Memory B cell (primary cell): ENCODE measurements around the gene SETDB1.
"Not testable (repeated sequence)": the region's sequence is repeated elsewhere in the genome, so short reads cannot be mapped to it uniquely, and the experiment has no call there.

ENCODE experiments used
- ATAC-seq: fragments of 150-1000 bp; cut with Tn5 transposase; 2 replicates; pipeline ENCODE4 v1.10.0; 2021; ENCODE audit warnings: low read depth, mild to moderate bottlenecking, moderate library complexity
- DNase-seq, 2 donors: peaks; one replicate each; pipeline ENCODE4 v3.0.0; 2022; ENCODE audit warnings: low spot score in 2 of 2
- H3K27ac Mint-ChIP-seq: one replicate; pipeline ENCODE4 v1.8.0; 2022; ENCODE audit warnings: mild to moderate bottlenecking, moderate library complexity, mixed read lengths
- H3K27me3 Mint-ChIP-seq: one replicate; pipeline ENCODE4 v1.8.0; 2022; ENCODE audit warnings: mixed read lengths
- H3K36me3 Mint-ChIP-seq: one replicate; pipeline ENCODE4 v1.8.0; 2022; ENCODE audit warnings: mild to moderate bottlenecking, mixed read lengths
- H3K4me1 Mint-ChIP-seq: one replicate; pipeline ENCODE4 v1.8.0; 2022; ENCODE audit warnings: mixed read lengths
- H3K4me3 Mint-ChIP-seq: one replicate; pipeline ENCODE4 v1.8.0; 2022; ENCODE audit warnings: mild to moderate bottlenecking, moderate library complexity, mixed read lengths
- H3K9me3 Mint-ChIP-seq: one replicate; pipeline ENCODE4 v1.8.0; 2022; ENCODE audit warnings: mixed read lengths

SETDB1 gene

DNA sequence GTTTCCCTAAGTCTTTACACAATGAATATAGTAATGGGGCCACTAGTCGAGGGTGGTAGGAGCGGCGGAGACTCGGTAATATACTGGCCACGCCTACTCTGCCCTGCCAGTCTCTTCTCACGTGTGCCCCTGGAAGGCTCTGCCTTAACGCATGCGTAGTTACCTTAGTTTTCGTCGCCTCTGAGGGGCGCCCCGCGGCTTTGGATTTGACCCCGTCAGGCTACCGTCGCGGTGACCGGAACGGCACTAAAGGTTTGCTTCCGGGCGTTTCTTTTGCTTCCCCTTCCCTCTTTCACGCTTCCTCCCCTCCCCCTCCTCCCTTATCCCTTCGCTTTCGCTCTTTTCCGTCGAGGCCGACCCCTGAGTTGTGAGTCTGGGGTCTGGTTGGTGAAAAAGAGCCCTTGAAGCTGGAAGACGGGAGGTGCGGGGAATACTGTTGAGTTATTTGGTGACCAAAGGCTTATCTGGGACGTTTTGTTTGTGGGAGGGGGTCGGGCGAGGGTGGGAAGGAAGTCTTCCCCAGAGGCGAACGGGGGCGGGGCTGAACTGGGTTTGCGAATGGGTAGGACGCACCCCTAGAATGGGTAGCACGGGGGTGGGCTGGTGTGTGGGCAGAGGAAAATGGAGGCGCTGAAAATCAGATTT is at the start of gene SETDB1:
Gene SETDB1 (plus strand): TSS at position 267 of the 645 bp plus-strand sequence. CDS start 1,352 bp downstream, outside the sequence.
- H3K36me3 Mint-ChIP-seq = peaks cover 23% of the 10 kb centered on the region
- no peaks in the 10 kb centered on the region for H3K9me3 Mint-ChIP-seq
- DNase-seq (peak; percentile 75 to 91), ATAC-seq (peak; percentile 94)
- H3K27ac Mint-ChIP-seq = peak within 1 kb of the TSS; percentile 96
- no peaks in the 10 kb centered on the region for H3K27me3 Mint-ChIP-seq
- peak within 1 kb of the TSS; percentile 95 for H3K4me3 Mint-ChIP-seq
- H3K4me1 Mint-ChIP-seq = peaks cover 13% of the 10 kb centered on the region

DNA sequence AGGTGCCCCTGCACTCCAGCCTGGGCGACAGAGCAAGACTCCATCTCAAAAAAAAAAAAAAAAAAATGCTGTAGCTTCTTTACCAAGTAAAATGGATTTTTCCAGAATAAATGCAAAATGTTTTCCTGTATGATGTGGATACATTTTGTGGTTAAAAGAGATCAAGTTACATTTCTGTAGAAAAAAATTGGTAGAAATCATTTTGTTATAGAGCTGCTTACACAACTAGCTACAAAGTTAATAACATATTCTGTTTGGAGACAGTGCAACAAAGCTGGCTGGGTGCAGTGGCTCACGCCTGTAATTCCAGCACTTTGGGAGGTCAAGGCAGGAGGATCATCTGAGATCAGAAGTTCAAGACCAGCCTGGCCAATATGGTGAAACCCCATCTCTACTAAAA is 47.2 kb upstream of the SETDB1 start:
- H3K36me3 Mint-ChIP-seq, DNase-seq, ATAC-seq, H3K27me3 Mint-ChIP-seq, H3K9me3 Mint-ChIP-seq, H3K4me3 Mint-ChIP-seq, H3K27ac Mint-ChIP-seq: not testable (repeated sequence)
- H3K4me1 Mint-ChIP-seq = peaks cover 14% of the 10 kb centered on the region

DNA sequence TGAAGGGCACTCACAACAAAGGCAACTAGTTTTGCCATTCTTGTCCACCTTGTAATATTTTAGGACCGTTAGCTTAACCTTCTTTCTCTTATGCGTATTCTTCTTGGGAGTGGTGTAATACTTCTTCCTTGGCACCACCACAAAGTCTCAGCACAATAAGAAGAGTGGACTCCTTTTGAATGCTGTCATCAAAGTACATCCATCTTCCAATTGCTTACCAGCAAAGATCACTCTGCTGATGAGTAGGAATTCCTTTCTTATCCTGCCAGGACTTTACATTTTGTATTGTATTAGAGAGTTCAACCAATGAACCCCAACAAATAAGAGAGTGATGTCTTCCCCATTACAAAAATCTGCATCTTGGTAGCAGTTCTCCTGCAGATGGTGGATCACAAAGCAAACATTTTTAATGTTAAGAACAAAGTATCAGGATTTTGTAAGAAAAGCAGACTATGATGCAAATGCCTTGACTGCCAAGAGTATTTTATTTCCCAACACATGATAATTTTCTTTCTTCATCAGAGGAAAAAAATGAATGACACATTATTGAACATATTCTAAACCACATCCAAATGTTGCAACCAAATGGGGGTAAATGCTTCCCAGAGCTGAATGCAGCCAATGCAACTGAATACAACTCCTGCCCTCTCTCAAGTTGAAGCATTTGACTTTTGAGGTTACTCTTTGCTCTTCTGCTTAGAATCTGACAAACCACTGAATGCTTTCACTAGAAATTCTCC is 44.7 kb upstream of the SETDB1 start:
- ATAC-seq (no peak), DNase-seq (no peak)
- Mint-ChIP-seq H3K27ac (no peak overlapping the region), H3K4me3 (no peak overlapping the region), H3K36me3 (no peaks in the 10 kb centered on the region), H3K4me1 (peaks cover 6% of the 10 kb centered on the region), H3K27me3 (no peaks in the 10 kb centered on the region), H3K9me3 (no peaks in the 10 kb centered on the region)

DNA sequence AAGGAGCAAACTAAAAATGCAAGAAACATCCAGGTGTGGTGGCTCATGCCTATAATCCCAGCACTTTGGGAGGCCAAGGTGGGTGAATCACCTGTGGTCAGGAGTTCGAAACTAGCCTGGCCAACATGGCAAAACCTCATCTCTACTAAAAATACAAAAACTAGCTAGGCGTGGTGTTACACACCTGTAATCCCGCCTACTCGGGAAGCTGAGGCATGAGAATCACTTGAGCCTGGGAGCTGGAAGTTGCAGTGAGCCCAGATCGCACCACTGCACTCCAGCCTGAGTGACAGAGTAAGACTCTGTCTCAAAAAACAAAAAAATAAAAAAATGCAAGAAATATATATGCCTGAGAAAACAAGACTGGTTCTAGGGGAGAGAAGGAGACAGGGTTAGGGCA is 43.0 kb upstream of the SETDB1 start:
- peak overlapping the region; percentile 20 for H3K27ac Mint-ChIP-seq
- ATAC-seq, H3K4me1 Mint-ChIP-seq: not testable (repeated sequence)

DNA sequence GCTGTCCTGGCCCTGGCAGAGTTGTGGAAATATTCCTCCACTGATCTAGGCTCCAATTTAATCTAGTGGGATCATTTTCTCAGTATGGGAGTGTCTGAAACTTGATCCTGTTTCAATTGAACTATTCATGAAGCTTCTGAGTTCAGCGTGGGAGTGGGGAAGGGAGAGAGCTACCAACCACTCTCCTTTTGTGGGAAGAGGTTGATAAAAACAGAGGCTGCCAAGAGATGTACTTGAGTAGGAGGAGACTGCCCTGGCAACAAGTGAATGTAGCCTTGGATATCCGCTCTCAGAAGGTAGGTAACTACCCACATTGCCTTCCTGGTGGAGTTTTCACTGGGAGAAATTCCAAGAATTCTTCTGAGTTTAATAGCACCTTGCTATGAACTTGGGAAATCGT is 39.1 kb upstream of the SETDB1 start, which contains the start of gene CTXND2:
Gene CTXND2 (plus strand): TSS at position 119 of the 400 bp plus-strand sequence. CDS start 25,179 bp downstream, outside the sequence.
- Mint-ChIP-seq H3K4me3 (no peak within 1 kb of the TSS), H3K9me3 (no peaks in the 10 kb centered on the region), H3K27me3 (no peaks in the 10 kb centered on the region), H3K4me1 (peaks cover 25% of the 10 kb centered on the region), H3K36me3 (no peaks in the 10 kb centered on the region), H3K27ac (no peak within 1 kb of the TSS)
- ATAC-seq (no peak), DNase-seq (no peak)

More for the DNA sequence above, 43.0 kb upstream of the SETDB1 start:
- H3K27me3 Mint-ChIP-seq, H3K36me3 Mint-ChIP-seq, H3K9me3 Mint-ChIP-seq, DNase-seq, H3K4me3 Mint-ChIP-seq: not testable (repeated sequence)

DNA sequence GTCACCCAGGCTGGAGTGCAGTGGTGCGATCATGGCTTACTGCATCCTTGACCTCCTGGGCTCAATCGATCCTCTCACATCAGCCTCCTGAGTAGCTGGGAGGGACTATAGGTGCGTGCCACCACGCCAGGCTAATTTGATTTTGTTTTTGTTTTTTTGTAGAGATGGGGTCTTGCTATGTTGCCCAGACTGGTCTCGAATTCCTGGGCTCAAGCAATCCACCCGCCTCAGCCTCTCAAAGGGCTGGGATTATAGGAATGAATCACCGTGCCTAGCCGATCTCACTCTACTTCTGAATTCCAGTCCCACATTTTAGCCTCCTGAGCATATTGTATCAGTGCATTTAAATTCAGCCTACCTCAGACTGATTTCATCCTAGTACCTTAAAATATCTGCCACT is 37.4 kb upstream of the SETDB1 start:
- no peak for DNase-seq
- Mint-ChIP-seq H3K4me1 (peaks cover 21% of the 10 kb centered on the region), H3K27ac (no peak overlapping the region), H3K9me3 (no peaks in the 10 kb centered on the region), H3K36me3 (no peaks in the 10 kb centered on the region), H3K4me3 (no peak overlapping the region), H3K27me3 (no peaks in the 10 kb centered on the region)
- ATAC-seq = no peak

DNA sequence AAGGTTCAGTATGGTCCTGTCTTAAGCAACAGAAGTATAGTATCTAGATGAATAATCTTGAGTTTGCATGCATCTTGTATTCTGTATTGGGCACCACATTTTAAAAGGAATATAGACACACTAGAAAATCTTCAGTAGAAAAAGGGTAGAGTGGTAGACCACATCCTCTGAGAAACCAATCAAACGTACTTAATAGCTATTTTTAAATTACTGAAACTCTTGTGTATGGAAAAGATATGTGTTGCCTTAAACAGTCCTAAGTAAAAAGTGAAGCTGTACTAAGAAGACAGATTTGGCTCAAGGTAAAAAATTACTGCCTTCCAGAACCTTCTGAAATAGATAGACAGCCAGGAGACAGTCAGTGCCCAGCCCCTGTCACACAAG is 36.1 kb upstream of the SETDB1 start:
- Mint-ChIP-seq H3K27me3 (no peaks in the 10 kb centered on the region), H3K4me3 (peak overlapping the region; percentile 45), H3K9me3 (no peaks in the 10 kb centered on the region), H3K4me1 (peaks cover 21% of the 10 kb centered on the region), H3K36me3 (no peaks in the 10 kb centered on the region), H3K27ac (no peak overlapping the region)
- peak; percentile 69 for ATAC-seq
- DNase-seq = no peak

DNA sequence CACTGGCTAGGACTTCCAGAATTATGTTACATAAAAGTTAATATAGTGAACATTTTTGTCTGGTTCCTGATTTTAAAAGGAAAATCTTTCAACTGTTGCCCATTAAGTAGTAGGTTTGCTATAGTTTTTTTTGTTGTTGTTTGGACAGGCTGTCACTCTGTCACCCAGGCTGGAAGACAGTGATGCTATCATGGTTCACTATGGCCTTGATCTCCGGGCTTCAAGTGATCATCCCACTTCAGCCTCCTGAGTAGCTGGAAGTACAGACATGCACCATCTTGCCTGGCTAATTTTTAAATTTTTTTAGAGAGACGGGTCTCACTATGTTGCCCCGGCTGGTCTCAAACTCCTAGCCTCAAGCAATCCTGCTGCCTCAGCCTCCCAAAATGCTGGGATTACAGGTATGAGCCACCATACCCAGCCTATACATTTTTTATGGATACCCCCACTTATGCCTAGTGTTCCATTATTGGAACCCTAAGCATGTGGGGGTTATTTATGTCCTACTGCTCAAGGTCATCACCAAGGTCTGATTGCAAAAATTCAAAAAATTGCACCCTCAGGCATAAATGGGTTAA is 32.7 kb upstream of the SETDB1 start:
- H3K27me3 Mint-ChIP-seq = peaks cover 2% of the 10 kb centered on the region
- no peak overlapping the region for H3K4me3 Mint-ChIP-seq
- DNase-seq (no peak), ATAC-seq (no peak)
- H3K27ac Mint-ChIP-seq = no peak overlapping the region
- H3K9me3 Mint-ChIP-seq = no peaks in the 10 kb centered on the region
- H3K4me1 Mint-ChIP-seq = peaks cover 21% of the 10 kb centered on the region
- H3K36me3 Mint-ChIP-seq = no peaks in the 10 kb centered on the region

DNA sequence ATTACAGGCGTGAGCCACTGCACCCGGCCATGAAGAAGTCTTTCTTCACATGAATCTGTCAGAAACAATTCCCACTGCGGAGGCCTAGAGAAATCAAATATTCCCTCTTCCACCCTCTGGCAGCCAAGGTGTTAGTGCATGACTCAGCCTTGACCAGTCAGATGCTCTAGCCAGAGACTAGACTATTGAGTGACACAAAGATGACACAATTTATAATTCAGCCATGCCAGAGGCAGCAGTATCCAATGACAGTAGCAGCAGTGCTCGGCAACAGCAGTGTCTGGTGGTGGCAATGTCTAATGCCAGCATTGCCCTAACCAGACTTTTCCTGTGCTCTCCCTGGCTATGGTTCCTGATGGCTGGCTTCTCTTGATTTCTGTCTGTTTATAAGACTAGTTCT is 30.5 kb upstream of the SETDB1 start:
- Mint-ChIP-seq H3K9me3 (no peaks in the 10 kb centered on the region), H3K36me3 (no peaks in the 10 kb centered on the region), H3K27me3 (peaks cover 2% of the 10 kb centered on the region), H3K4me1 (peaks cover 9% of the 10 kb centered on the region), H3K4me3 (no peak overlapping the region), H3K27ac (no peak overlapping the region)
- no peak for DNase-seq
- no peak for ATAC-seq

DNA sequence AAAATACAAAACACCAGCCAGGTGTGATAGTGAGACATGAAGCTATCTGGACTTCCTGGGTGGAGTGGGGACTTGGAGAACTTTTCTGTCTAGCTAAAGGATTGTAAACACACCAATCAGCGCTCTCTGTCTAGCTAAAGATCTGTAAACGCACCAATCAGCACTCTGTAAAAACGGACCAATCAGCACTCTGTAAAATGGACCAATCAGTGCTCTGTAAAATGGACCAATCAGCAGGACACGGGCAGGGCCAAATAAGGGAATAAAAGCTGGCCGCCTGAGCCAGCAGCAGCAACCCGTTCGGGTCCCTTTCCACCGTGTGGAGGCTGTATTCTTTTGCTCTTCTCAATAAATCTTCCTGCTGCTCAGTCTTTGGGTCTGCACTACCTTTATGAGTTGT is 26.4 kb upstream of the SETDB1 start:
- H3K4me1 Mint-ChIP-seq, H3K4me3 Mint-ChIP-seq, ATAC-seq, H3K9me3 Mint-ChIP-seq, H3K36me3 Mint-ChIP-seq, H3K27ac Mint-ChIP-seq, H3K27me3 Mint-ChIP-seq, DNase-seq: not testable (repeated sequence)

DNA sequence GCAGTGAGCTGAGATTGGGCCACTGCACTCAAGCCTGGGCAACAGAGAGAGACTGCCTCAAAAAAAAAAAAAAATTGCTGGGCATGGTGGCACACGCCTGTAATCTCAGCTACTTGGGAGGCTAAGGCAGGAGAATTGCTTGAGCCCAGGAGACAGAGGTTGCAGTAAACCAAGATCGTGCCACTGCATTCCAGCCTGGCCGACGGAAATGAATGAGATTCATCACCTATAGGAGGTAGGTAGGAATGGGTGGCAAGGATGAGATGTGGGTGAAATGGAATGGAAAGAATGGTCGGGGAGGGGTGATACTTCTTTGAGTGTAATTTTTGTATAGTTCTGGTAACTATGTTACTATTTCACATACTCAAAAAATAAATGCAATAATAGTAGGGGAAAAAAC is 23.8 kb upstream of the SETDB1 start:
- Mint-ChIP-seq H3K27ac (no peak overlapping the region), H3K9me3 (no peaks in the 10 kb centered on the region), H3K4me1 (no peaks in the 10 kb centered on the region), H3K27me3 (no peaks in the 10 kb centered on the region), H3K36me3 (no peaks in the 10 kb centered on the region), H3K4me3 (no peak overlapping the region)
- DNase-seq (no peak), ATAC-seq (no peak)

DNA sequence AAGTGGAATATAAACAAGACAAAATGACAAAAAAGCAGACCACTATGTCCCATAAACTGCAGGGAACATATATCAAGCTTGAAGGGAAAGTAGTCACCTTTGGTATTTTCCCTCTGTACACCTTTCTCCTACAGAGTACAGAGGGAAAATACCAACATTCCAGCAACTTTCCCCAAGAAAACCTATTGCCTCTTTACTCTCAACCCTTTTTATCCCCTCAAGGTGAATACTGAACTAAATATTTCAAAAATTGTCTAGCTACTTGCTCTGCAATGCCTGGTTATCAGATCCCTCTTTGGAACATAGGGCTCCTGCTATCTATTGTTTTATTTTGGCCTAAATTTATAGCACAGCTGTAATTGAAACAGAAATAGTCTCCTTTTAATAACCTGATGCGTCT is 23.4 kb upstream of the SETDB1 start:
- no peaks in the 10 kb centered on the region for H3K4me1 Mint-ChIP-seq
- H3K27ac Mint-ChIP-seq = no peak overlapping the region
- DNase-seq = no peak
- no peak for ATAC-seq
- H3K36me3 Mint-ChIP-seq = no peaks in the 10 kb centered on the region
- no peak overlapping the region for H3K4me3 Mint-ChIP-seq
- no peaks in the 10 kb centered on the region for H3K27me3 Mint-ChIP-seq
- no peaks in the 10 kb centered on the region for H3K9me3 Mint-ChIP-seq

DNA sequence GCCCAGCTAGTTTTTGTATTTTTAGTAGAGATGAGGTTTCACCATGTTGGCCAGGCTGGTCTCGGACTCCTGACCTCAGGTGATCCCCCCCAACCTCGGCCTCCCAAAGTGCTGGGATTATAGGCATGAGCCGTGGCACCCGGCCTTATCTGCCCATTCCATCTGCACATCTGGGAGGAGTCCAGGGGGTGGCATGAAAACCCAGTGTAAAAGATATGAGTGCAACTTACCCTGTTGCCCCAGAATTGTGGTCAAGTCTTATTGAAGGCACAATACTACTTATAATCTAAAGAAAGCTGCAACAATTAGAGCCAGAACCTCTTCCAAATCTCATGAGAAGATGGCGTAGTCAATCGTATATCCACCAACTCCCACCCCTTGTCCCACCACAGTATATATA is 20.9 kb upstream of the SETDB1 start:
- DNase-seq (no peak), ATAC-seq (no peak)
- H3K27me3 Mint-ChIP-seq = no peaks in the 10 kb centered on the region
- no peaks in the 10 kb centered on the region for H3K36me3 Mint-ChIP-seq
- H3K4me1 Mint-ChIP-seq = peaks cover 3% of the 10 kb centered on the region
- no peaks in the 10 kb centered on the region for H3K9me3 Mint-ChIP-seq
- no peak overlapping the region for H3K4me3 Mint-ChIP-seq
- no peak overlapping the region for H3K27ac Mint-ChIP-seq

DNA sequence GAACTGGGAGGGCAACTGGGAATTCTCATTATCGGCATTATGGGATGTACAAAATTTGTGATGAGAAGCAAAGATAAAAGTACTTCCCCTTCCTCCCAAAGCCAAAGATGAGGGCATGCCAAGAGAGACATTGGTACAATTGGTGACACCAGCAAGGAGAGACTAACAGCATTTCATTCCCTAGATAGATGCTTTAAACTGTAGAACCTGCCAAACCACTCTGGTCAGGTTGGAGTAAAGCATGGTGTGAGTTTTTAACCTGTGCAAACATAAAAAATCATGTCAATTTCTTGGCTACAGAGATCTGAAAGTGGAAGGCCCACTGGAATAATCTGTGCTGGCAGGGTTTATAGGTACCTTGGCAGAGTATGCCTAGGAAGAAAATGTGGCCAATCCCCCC is 19.8 kb upstream of the SETDB1 start:
- DNase-seq (no peak), ATAC-seq (no peak)
- H3K27me3 Mint-ChIP-seq = no peaks in the 10 kb centered on the region
- no peaks in the 10 kb centered on the region for H3K36me3 Mint-ChIP-seq
- H3K9me3 Mint-ChIP-seq = no peaks in the 10 kb centered on the region
- H3K27ac Mint-ChIP-seq = no peak overlapping the region
- H3K4me3 Mint-ChIP-seq = no peak overlapping the region
- peaks cover 3% of the 10 kb centered on the region for H3K4me1 Mint-ChIP-seq
